GM12878 (cell line): Measurements from ENCODE around the gene EFNA3.

Source experiments
- NFXL1 ChIP-seq: fragments of 450-650 bp; IDR thresholded peaks from 2 replicates; pipeline ENCODE4 v1.6.1; 2017; ENCODE audit warnings: antibody characterized with exemption, mild to moderate bottlenecking, borderline replicate concordance
- TF ChIP-seq, protein P1 (sequence below), 3 experiments: IDR thresholded peaks in 2 of 3; conservative IDR thresholded peaks in 1 of 3; 2 replicates each; pipeline ENCODE4 v1.5.1; 2011; ENCODE audit warnings: low read depth in 3 of 3, low read length in 3 of 3, mild to moderate bottlenecking in 3 of 3, control low read depth in 2 of 3, moderate library complexity in 2 of 3, inconsistent platforms in 1 of 3, mixed read lengths in 1 of 3; ENCODE audit not compliant: control insufficient read depth in 2 of 3, insufficient read depth in 1 of 3; ENCODE audit errors: extremely low read depth in 1 of 3

DNA sequence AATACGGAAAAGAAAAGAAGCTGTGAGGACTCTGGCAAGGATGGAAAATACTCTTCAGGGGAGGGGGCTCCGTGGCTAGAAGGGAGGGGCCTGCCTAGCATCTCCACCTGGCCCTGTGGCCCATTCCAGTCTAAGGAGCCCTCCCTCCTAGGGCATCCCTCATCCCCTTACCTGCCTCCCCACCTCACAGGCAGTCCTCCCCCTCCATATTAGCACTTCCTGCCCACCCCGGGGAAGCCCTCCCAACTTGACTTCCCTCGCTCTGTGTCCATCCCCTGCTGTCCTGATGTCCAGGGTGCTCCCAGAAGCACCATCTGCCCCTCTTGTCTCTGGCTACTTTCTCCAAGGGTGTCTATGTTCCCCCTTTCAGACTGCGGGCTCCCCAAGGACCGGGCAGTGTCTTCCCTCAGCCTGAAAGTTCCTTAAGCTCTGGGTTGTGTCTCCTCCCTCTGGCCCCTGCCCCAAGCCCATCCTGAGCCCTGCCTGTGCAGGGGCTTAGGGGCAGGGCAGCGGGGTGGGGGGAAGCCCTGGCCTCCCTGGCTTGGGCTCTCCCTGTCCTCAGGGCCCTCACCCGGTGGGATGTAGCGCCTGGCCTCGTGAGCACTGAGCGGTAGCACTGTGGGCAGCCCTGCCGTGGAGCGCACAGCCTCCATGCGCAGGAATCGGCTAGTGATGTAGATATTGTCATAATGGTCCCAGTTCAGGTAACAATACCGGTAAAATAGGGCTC is 49.0 kb upstream of the EFNA3 start:
- TF ChIP-seq, protein P1, sequence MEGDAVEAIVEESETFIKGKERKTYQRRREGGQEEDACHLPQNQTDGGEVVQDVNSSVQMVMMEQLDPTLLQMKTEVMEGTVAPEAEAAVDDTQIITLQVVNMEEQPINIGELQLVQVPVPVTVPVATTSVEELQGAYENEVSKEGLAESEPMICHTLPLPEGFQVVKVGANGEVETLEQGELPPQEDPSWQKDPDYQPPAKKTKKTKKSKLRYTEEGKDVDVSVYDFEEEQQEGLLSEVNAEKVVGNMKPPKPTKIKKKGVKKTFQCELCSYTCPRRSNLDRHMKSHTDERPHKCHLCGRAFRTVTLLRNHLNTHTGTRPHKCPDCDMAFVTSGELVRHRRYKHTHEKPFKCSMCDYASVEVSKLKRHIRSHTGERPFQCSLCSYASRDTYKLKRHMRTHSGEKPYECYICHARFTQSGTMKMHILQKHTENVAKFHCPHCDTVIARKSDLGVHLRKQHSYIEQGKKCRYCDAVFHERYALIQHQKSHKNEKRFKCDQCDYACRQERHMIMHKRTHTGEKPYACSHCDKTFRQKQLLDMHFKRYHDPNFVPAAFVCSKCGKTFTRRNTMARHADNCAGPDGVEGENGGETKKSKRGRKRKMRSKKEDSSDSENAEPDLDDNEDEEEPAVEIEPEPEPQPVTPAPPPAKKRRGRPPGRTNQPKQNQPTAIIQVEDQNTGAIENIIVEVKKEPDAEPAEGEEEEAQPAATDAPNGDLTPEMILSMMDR (IDR thresholded peaks at IDR 0.05 in 2 of 3, conservative IDR thresholded peaks at IDR 0.05 in 1 of 3; ENCODE audit: control insufficient read depth in 2 of 3, extremely low read depth in 1 of 3, insufficient read depth in 1 of 3, low read depth in 3 of 3, low read length in 3 of 3) = no peak
- TF ChIP-seq NFXL1 = no peak
